Activated naive CD4-positive, alpha-beta T cell treated with anti-CD3 and anti-CD28 coated beads for 36 hours (primary cell): ENCODE results near the gene GPR146. TPM values are rescaled to one million over a fixed set of nuclear protein-coding genes. Genes with fewer than 3 reads are reported as not detected.

ENCODE experiments used
- CTCF ChIA-PET: fragments of 350-600 bp; sonication (Branson Sonifier 250); formaldehyde crosslinking; loops from one replicate; lab custom pipeline; 2021; ENCODE audit warnings: antibody characterized with exemption; lab: Charles Lee
- DNase-seq: peaks from one replicate; pipeline ENCODE4 v3.0.0-alpha.2; 2020
- H3K27ac Mint-ChIP-seq: one replicate; pipeline ENCODE4 v1.8.0; 2021; ENCODE audit warnings: mild to moderate bottlenecking, mixed read lengths
- H3K27me3 Mint-ChIP-seq: one replicate; pipeline ENCODE4 v1.8.0; 2021; ENCODE audit warnings: low read depth, mixed read lengths
- H3K36me3 Mint-ChIP-seq: one replicate; pipeline ENCODE4 v1.8.0; 2021; ENCODE audit warnings: low read depth, mixed read lengths
- H3K4me1 Mint-ChIP-seq: one replicate; pipeline ENCODE4 v1.8.0; 2021; ENCODE audit warnings: low read depth, mixed read lengths
- H3K4me3 Mint-ChIP-seq: one replicate; pipeline ENCODE4 v1.8.0; 2021; ENCODE audit warnings: mild to moderate bottlenecking, moderate library complexity, mixed read lengths
- H3K9me3 Mint-ChIP-seq: one replicate; pipeline ENCODE4 v1.8.0; 2021; ENCODE audit warnings: mixed read lengths
- intact Hi-C: fragments of 100-400 bp; cut with micrococcal nuclease; formaldehyde crosslinking; loops from one replicate; pipeline ENCODE4 v1.15.1; 2023
- total RNA-seq, 2 experiments: library from RNA; stranded (reverse); gene quantifications; one replicate each; pipeline ENCODE4 v1.2.3, GENCODE V29; 2021

Gene GPR146
- total RNA-seq, 2 experiments from 2014 or later, result 0.57 to 0.62 TPM

GRCh38 chr7:1092161-1092632 lies 47.9 kb downstream of the GPR146 start:
- CTCF ChIA-PET, result no interaction called here
- intact Hi-C loops, result no loop called here
- Mint-ChIP-seq H3K4me3 (no peak overlapping the region), H3K9me3 (no peaks in the 10 kb centered on the region), H3K36me3 (no peaks in the 10 kb centered on the region), H3K27me3 (no peaks in the 10 kb centered on the region), H3K4me1 (peaks cover 6% of the 10 kb centered on the region), H3K27ac (no peak overlapping the region)
- DNase-seq, result no peak

- Mint-ChIP-seq H3K4me3 (no peak overlapping the region), H3K27ac (no peak overlapping the region), H3K27me3 (no peaks in the 10 kb centered on the region), H3K36me3 (peaks cover 3% of the 10 kb centered on the region), H3K9me3 (no peaks in the 10 kb centered on the region), H3K4me1 (no peaks in the 10 kb centered on the region)
- CTCF ChIA-PET, result interaction anchor here (0.6 kb wide), 1 partner anchor 342 kb away, joined by 3 read pairs; no protein-coding TSS in a partner anchor
- no peak for DNase-seq
- intact Hi-C loops, result no loop called here
Observed at GRCh38 chr7:1092806-1093501, 48.6 kb downstream of the GPR146 start.

- no peak overlapping the region for H3K4me3 Mint-ChIP-seq
- peaks cover 6% of the 10 kb centered on the region for H3K36me3 Mint-ChIP-seq
- no peak for DNase-seq
- no peaks in the 10 kb centered on the region for H3K9me3 Mint-ChIP-seq
- no peak overlapping the region for H3K27ac Mint-ChIP-seq
- CTCF ChIA-PET, result no interaction called here
- no peaks in the 10 kb centered on the region for H3K27me3 Mint-ChIP-seq
- no peaks in the 10 kb centered on the region for H3K4me1 Mint-ChIP-seq
- intact Hi-C loops, result no loop called here
Observed at GRCh38 chr7:1093502-1093843, 49.1 kb downstream of the GPR146 start.

- H3K4me3 Mint-ChIP-seq, result no peak overlapping the region
- no peak for DNase-seq
- CTCF ChIA-PET, result interaction anchor here (1.4 kb wide), 1 partner anchor 8 kb away, joined by 4 read pairs; no protein-coding TSS in a partner anchor
- no peaks in the 10 kb centered on the region for H3K27me3 Mint-ChIP-seq
- H3K4me1 Mint-ChIP-seq, result no peaks in the 10 kb centered on the region
- peaks cover 6% of the 10 kb centered on the region for H3K36me3 Mint-ChIP-seq
- H3K27ac Mint-ChIP-seq, result no peak overlapping the region
- intact Hi-C loops, result no loop called here
- H3K9me3 Mint-ChIP-seq, result no peaks in the 10 kb centered on the region
Observed at GRCh38 chr7:1093916-1094508, 49.7 kb downstream of the GPR146 start.

DNA sequence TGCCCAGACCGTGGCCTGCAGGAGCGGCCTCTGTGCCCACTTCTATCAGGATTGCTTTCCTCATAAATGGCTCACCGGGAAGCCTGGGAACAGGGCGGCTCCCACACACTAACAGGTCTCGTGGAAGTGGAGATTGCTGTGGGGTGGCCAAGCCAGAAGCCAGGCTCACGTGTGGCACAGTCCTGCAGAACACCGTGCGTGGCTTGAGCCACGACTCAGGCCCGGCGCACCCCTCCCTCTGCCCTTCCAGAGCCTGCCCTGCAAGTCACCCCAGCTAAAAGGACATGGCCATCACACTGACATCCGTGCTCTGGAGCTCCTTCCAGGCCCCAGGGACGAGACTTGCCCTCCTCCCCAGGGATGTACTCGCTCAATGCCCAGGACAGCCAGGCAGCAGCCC lies 50.5 kb downstream of the GPR146 start:
- Mint-ChIP-seq H3K36me3 (peaks cover 6% of the 10 kb centered on the region), H3K27ac (no peak overlapping the region), H3K9me3 (no peaks in the 10 kb centered on the region), H3K4me3 (no peak overlapping the region), H3K4me1 (no peaks in the 10 kb centered on the region), H3K27me3 (no peaks in the 10 kb centered on the region)
- intact Hi-C loops, result no loop called here
- CTCF ChIA-PET, result interaction anchor here (1.4 kb wide), 1 partner anchor 9 kb away, joined by 4 read pairs; no protein-coding TSS in a partner anchor
- no peak for DNase-seq

GRCh38 chr7:1095621-1096155 lies 51.3 kb downstream of the GPR146 start:
- Mint-ChIP-seq H3K9me3 (no peaks in the 10 kb centered on the region), H3K36me3 (peaks cover 6% of the 10 kb centered on the region), H3K4me3 (no peak overlapping the region), H3K27me3 (no peaks in the 10 kb centered on the region), H3K4me1 (no peaks in the 10 kb centered on the region), H3K27ac (no peak overlapping the region)
- no peak for DNase-seq
- intact Hi-C loops, result no loop called here
- CTCF ChIA-PET, result interaction anchor here (1.4 kb wide), 1 partner anchor 10 kb away, joined by 4 read pairs; no protein-coding TSS in a partner anchor

DNA sequence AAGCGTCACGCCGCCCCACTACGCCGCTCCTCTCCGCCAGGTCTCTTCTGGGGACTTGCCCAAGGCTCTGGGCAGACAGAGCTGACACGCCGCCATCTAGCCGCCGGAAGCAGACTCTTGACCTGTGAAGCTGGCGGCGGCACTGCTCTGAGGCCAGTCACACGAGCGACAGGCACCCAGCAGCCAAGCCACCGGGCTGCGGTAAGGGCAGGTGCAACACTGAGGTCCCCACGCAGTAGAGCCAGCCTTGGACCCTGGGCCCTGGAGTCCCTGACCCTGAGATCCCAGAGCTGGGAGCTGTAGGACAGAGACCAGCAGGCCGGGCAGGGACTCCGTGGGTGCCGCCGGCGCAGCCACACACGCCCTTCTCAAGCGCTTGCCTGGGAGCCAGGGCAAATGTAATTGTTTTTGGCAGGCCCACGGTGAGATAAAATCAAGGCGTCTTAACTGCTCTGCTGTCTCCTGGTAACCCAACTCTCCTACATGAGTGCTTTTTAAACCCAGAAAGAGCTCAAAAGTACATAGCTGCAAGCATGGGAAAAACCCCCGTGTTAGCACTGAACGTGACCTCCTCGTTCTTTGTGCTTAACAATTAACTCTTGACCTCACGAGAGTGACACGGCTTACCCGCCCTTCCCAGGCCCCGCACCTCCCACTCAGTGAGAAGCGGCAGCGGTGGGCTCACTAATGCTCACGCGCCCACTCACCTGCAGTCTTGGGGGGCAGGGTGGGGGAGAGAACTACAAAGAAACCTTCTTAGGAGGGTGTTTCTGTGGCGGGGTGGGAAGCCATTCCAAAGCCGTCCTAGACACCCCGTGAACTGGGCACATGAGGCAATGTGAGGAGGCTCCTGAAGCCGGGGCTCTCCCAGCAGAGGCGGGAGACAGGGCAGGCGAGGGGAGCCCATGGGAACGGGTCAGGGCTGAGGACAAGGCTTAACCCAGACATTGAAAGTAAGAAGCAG lies 52.1 kb downstream of the GPR146 start:
- H3K27ac Mint-ChIP-seq, result no peak overlapping the region
- CTCF ChIA-PET, result no interaction called here
- no peaks in the 10 kb centered on the region for H3K27me3 Mint-ChIP-seq
- no peak overlapping the region for H3K4me3 Mint-ChIP-seq
- H3K36me3 Mint-ChIP-seq, result peaks cover 6% of the 10 kb centered on the region
- intact Hi-C loops, result no loop called here
- DNase-seq, result no peak
- H3K4me1 Mint-ChIP-seq, result no peaks in the 10 kb centered on the region
- no peaks in the 10 kb centered on the region for H3K9me3 Mint-ChIP-seq

GRCh38 chr7:1097120-1097504 lies 52.8 kb downstream of the GPR146 start:
- H3K4me3 Mint-ChIP-seq, result no peak overlapping the region
- no peak overlapping the region for H3K27ac Mint-ChIP-seq
- intact Hi-C loops, result no loop called here
- H3K27me3 Mint-ChIP-seq, result no peaks in the 10 kb centered on the region
- no peaks in the 10 kb centered on the region for H3K4me1 Mint-ChIP-seq
- no peaks in the 10 kb centered on the region for H3K9me3 Mint-ChIP-seq
- CTCF ChIA-PET, result no interaction called here
- H3K36me3 Mint-ChIP-seq, result peaks cover 6% of the 10 kb centered on the region
- DNase-seq, result no peak

DNA sequence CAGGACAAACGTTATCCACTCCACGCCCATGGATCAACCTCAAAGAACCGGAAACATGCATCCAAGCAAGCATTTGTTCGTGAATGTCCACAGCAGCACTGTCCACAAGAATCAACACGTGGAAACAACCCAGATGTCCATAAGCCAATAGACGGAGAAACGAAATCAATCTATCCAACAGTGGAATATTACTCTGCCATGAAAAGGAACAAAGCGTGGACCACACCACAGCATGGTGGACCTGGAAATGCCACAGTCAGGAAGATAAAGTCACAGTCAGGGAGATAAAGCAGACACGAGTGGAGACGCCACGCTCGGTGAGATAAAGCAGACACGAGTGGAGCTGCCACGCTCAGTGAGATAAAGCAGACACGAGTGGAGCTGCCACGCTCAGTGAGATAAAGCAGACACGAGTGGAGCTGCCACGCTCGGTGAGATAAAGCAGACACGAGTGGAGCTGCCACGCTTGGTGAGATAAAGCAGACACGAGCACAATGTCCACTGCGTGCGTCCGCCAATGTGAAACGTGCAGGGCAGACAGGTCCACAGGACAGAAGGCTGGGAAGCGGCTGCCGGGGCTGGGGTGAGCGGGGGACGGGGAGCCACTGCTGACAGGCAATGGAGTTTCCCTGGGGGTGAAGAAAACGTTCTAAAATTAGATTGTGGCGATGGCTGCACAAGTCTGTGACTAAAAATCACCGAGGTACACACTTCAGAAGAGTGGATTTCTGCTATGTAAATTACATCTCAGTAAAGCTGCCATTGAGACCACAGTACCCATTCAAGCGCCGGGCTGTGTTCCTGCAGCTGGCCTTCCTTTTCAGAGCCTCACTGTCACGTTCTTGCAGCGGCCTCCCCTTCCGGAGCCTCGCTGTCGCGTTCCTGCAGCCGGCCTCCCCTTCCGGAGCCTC lies 54.2 kb downstream of the GPR146 start:
- intact Hi-C loops, result no loop called here
- H3K27me3 Mint-ChIP-seq, result no peaks in the 10 kb centered on the region
- CTCF ChIA-PET, result no interaction called here
- DNase-seq, result no peak
- no peaks in the 10 kb centered on the region for H3K9me3 Mint-ChIP-seq
- peaks cover 5% of the 10 kb centered on the region for H3K4me1 Mint-ChIP-seq
- H3K27ac Mint-ChIP-seq, result no peak overlapping the region
- peaks cover 6% of the 10 kb centered on the region for H3K36me3 Mint-ChIP-seq
- no peak overlapping the region for H3K4me3 Mint-ChIP-seq

GRCh38 chr7:1099154-1099542 lies 54.8 kb downstream of the GPR146 start:
- H3K27ac Mint-ChIP-seq, result no peak overlapping the region
- H3K36me3 Mint-ChIP-seq, result peaks cover 6% of the 10 kb centered on the region
- CTCF ChIA-PET, result no interaction called here
- no peak for DNase-seq
- no peak overlapping the region for H3K4me3 Mint-ChIP-seq
- no peaks in the 10 kb centered on the region for H3K27me3 Mint-ChIP-seq
- H3K9me3 Mint-ChIP-seq, result no peaks in the 10 kb centered on the region
- intact Hi-C loops, result no loop called here
- peaks cover 7% of the 10 kb centered on the region for H3K4me1 Mint-ChIP-seq

DNA sequence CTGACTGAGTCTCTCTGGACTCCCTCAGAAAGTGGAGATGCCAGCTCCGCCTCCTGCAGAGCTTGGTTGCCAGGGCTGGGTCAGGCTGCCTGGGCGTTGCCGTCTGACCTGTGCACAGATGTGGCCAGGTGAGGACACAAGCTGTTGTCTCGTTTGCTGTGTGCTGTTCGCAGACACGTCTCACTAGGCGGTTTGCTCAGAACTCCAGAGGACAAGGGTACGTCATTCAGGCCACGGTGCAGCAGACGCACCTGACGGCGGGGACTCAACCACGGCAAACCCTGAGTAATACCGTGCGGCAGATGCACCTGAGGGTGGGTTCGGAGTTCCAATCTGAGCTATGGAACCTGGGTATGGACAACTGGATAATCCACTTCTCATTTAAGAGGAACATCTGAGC lies 55.3 kb downstream of the GPR146 start:
- Mint-ChIP-seq H3K27ac (no peak overlapping the region), H3K27me3 (no peaks in the 10 kb centered on the region), H3K4me1 (peaks cover 11% of the 10 kb centered on the region), H3K9me3 (no peaks in the 10 kb centered on the region), H3K36me3 (peaks cover 6% of the 10 kb centered on the region), H3K4me3 (no peak overlapping the region)
- intact Hi-C loops, result no loop called here
- CTCF ChIA-PET, result no interaction called here
- DNase-seq, result no peak
